Measurements from ENCODE around the gene DSCAML1. TPM values are rescaled to one million over a fixed set of nuclear protein-coding genes. Genes with fewer than 3 reads are reported as not detected.

Gene DSCAML1
- total and polyA plus RNA-seq, 4 donors = 0.18 to 1.5 (median 1.1) TPM

DNA sequence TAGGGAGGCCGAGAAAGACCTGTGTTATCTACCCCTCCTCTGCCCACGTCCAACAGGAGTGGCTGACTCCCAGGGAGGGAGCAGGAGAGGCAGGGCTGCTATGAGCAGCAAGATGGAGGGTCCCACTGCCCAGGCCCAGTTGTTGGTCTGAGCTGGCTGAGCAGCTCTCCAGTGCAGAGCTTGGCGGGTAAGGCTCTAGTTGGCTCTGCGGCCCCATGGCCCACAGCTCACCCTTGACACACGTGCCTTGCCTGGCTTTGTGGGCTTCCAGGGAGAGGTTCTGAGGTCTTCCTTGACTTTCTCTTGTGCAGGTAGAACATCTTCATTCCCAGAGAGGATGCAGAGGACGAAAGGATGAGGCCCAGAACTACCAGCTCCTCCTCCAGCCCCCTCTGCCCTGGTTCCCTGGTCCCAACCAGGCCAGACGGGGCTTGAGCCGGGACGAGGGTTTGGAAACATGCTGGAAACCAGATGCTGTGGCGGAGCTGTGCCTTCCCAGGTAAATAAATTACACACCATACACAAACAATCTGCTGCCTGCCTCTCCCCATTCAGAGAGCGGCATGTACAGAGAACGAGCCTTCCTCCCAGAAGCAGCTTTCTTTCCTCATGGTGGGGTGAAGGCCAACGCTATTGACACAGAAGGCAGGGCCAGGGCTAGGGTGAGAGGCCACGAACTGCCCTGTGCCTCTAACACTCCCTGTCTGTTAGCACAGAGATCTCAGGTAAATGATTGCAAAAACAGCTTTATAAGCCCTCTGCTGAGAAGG lies 48.1 kb downstream of the DSCAML1 start:
- WGBS, 2 donors = 86 to 89% methylated on average over 14 of the region's 14 CpGs
- Histone ChIP-seq H3K9ac (ENCODE audit: insufficient read depth in 1 of 2, low read length in 2 of 2) (no peak overlapping the region), H3K27ac (ENCODE audit: low read depth in 1 of 2, low read length in 1 of 2) (no peak overlapping the region), H3K27me3 (ENCODE audit: control insufficient read depth in 3 of 3, insufficient read depth in 3 of 3, low read length in 2 of 3) (no peaks in the 10 kb centered on the region), H3K4me3 (no peak overlapping the region), H3K9me3 (ENCODE audit: control insufficient read depth in 4 of 4, insufficient read depth in 3 of 4, low read length in 3 of 4) (no peaks in the 10 kb centered on the region), H3K36me3 (ENCODE audit: control insufficient read depth in 4 of 4, insufficient read depth in 4 of 4, low read length in 4 of 4) (no peaks in the 10 kb centered on the region), H3K4me1 (ENCODE audit: control insufficient read depth in 5 of 5, insufficient read depth in 5 of 5, low read length in 5 of 5) (no peaks in the 10 kb centered on the region)
- ATAC-seq (ENCODE audit: insufficient read depth, low FRiP score) (no peak), DNase-seq (no peak)
- TF ChIP-seq, protein P1, sequence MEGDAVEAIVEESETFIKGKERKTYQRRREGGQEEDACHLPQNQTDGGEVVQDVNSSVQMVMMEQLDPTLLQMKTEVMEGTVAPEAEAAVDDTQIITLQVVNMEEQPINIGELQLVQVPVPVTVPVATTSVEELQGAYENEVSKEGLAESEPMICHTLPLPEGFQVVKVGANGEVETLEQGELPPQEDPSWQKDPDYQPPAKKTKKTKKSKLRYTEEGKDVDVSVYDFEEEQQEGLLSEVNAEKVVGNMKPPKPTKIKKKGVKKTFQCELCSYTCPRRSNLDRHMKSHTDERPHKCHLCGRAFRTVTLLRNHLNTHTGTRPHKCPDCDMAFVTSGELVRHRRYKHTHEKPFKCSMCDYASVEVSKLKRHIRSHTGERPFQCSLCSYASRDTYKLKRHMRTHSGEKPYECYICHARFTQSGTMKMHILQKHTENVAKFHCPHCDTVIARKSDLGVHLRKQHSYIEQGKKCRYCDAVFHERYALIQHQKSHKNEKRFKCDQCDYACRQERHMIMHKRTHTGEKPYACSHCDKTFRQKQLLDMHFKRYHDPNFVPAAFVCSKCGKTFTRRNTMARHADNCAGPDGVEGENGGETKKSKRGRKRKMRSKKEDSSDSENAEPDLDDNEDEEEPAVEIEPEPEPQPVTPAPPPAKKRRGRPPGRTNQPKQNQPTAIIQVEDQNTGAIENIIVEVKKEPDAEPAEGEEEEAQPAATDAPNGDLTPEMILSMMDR (IDR thresholded peaks at IDR 0.05; ENCODE audit: control extremely low read depth, extremely low read depth) = no peak

DNA sequence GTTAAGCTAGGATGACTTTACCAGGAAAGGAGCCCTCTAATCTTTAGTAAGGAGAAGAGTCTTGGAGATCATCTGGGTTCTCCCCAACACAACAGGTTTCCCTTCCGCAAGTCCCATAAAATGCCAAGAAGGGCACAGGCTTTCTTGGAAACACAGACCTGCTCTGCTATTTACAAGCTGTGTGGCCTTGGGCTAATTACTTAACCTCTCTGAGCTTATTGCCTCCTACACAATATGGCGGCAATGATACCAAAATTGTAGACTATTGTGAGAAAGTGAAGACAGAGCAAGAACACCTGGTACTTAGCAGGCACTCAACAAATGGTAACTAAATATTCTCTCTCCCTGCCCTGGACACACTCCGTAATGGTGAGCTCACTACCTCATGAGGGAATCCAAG lies 49.1 kb downstream of the DSCAML1 start:
- Histone ChIP-seq H3K4me1 (ENCODE audit: control insufficient read depth in 5 of 5, insufficient read depth in 5 of 5, low read length in 5 of 5) (no peaks in the 10 kb centered on the region), H3K36me3 (ENCODE audit: control insufficient read depth in 4 of 4, insufficient read depth in 4 of 4, low read length in 4 of 4) (no peaks in the 10 kb centered on the region), H3K9me3 (ENCODE audit: control insufficient read depth in 4 of 4, insufficient read depth in 3 of 4, low read length in 3 of 4) (no peaks in the 10 kb centered on the region), H3K27me3 (ENCODE audit: control insufficient read depth in 3 of 3, insufficient read depth in 3 of 3, low read length in 2 of 3) (no peaks in the 10 kb centered on the region), H3K4me3 (no peak overlapping the region), H3K9ac (ENCODE audit: insufficient read depth in 1 of 2, low read length in 2 of 2) (no peak overlapping the region), H3K27ac (ENCODE audit: low read depth in 1 of 2, low read length in 1 of 2) (no peak overlapping the region)
- DNase-seq (no peak), ATAC-seq (ENCODE audit: insufficient read depth, low FRiP score) (no peak)
- TF ChIP-seq, protein P1 (IDR thresholded peaks at IDR 0.05; ENCODE audit: control extremely low read depth, extremely low read depth) = no peak
- 97 to 98% methylated on average over 3 of the region's 3 CpGs for WGBS, 2 donors

DNA sequence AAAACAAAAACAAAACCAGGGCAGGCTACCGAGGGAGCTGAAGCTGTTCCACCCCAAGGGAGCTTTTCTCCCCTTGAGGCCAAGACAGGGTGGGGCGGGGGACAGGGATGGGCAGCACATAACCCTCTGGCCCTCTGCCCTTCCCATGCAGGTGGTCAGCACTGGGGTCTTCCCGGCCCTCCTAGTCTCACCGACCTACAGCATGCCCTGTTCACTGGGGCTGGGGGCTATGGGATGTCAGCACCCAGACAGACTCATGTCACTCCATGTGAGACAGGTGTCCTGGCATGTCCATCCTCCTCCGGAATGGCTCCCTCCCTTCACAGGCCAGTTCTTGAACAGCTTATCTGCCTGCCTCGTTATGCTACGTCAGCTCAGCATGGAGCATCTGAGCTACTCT lies 51.7 kb downstream of the DSCAML1 start:
- ATAC-seq (ENCODE audit: insufficient read depth, low FRiP score) = no peak
- WGBS, 2 donors = 83 to 86% methylated on average over 7 of the region's 7 CpGs

More for the DNA sequence above, 51.7 kb downstream of the DSCAML1 start:
- TF ChIP-seq, protein P1 (IDR thresholded peaks at IDR 0.05; ENCODE audit: control extremely low read depth, extremely low read depth) = no peak
- Histone ChIP-seq H3K27ac (ENCODE audit: low read depth in 1 of 2, low read length in 1 of 2) (no peak overlapping the region), H3K4me1 (ENCODE audit: control insufficient read depth in 5 of 5, insufficient read depth in 5 of 5, low read length in 5 of 5) (no peaks in the 10 kb centered on the region), H3K9me3 (ENCODE audit: control insufficient read depth in 4 of 4, insufficient read depth in 3 of 4, low read length in 3 of 4) (peaks cover 0 to 7% (median 3%) of the 10 kb centered on the region in 4 donors), H3K9ac (ENCODE audit: insufficient read depth in 1 of 2, low read length in 2 of 2) (no peak overlapping the region), H3K36me3 (ENCODE audit: control insufficient read depth in 4 of 4, insufficient read depth in 4 of 4, low read length in 4 of 4) (no peaks in the 10 kb centered on the region), H3K27me3 (ENCODE audit: control insufficient read depth in 3 of 3, insufficient read depth in 3 of 3, low read length in 2 of 3) (no peaks in the 10 kb centered on the region), H3K4me3 (no peak overlapping the region)
- no peak for DNase-seq
